T47D (cell line): Measurements from ENCODE around the gene NLK.
"Not testable (repeated sequence)": the region's sequence is repeated elsewhere in the genome, so short reads cannot be mapped to it uniquely, and the experiment has no call there.

Source experiments
- DNase-seq, 2 experiments: peaks; one replicate each; pipeline versions ENCODE4 v3.0.0 to v3.0.0-alpha.2; 2011 to 2012; ENCODE audit warnings: low read depth in 1 of 2, low spot score in 1 of 2
- JUND ChIP-seq: IDR thresholded peaks from 2 replicates; pipeline ENCODE4 v1.6.1; 2012; ENCODE audit warnings: low read depth
- in situ Hi-C: cut with HindIII; loops from 2 replicates; pipeline ENCODE4 v1.10.0; 2016; ENCODE audit warnings: low sequenced_read_pairs, low pct_unique_long_range_greater_than_20kb

NLK gene

GRCh38 chr17:28228986-28229729 is 186.7 kb downstream of the NLK start:
- no peak for DNase-seq
- TF ChIP-seq JUND = no peak
- in situ Hi-C loops = no loop called here

DNA sequence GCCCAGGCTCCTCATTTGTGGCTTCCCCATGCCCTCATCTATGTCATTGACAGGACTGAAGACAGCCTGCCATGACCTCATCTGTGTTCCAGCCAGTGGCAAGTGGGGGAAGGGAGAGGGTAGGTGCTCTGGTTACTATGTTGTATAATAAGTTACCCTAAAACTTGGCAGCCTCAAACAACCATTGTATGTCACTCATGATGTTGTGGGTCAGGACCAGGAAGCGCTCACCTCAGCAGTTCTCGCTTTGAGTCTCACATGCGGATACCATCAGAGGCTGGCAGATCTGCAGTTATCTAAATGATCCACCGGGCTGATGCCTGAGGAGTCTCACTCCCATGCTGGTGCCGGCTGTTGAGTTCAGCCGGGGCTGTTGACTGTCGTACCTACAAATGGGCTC is 187.5 kb downstream of the NLK start:
- no peak for DNase-seq
- in situ Hi-C loops = no loop called here
- no peak for TF ChIP-seq JUND

GRCh38 chr17:28230607-28231006 is 188.1 kb downstream of the NLK start:
- in situ Hi-C loops, DNase-seq: not testable (repeated sequence)

- in situ Hi-C loops, DNase-seq: not testable (repeated sequence)
Observed at GRCh38 chr17:28231624-28232023, 189.1 kb downstream of the NLK start.

GRCh38 chr17:28232966-28233870 is 190.7 kb downstream of the NLK start:
- in situ Hi-C loops = not testable (repeated sequence)
- DNase-seq = peak in 1 of 2 experiments; percentile 63

- DNase-seq = peak in 1 of 2 experiments; percentile 96
- in situ Hi-C loops = not testable (repeated sequence)
Observed at GRCh38 chr17:28233872-28234856, 191.7 kb downstream of the NLK start.

DNA sequence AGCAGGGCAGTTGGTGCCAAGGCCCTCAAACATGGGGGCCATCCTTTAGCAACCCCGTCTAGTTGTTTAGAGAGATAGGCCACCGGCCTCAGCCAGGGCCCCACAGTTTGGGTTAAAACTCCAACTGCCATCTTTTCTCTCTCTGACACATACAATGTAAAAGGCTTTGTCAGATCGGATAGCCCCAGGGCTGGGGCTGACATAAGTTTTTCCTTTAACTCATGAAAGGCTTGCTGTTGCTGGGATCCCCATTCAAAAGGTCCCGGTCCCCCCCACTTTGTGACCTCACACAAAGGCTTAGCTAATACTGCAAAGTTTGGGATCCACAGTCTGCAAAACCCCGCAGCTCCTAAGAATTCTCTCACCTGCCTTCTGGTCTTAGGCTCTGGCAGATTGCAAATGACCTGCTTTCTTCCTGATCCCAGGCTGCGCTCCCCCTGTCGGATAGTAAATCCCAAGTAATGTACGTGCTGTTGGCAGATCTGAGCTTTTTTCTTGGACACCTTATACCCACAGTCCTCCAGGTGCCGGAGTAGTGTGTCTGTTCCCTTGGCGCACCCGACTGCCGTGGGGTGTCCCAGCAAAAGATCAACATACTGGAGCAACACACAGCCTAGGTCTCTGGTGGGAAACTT is 192.7 kb downstream of the NLK start:
- DNase-seq = peak in 1 of 2 experiments; percentile 67
- in situ Hi-C loops = not testable (repeated sequence)

DNA sequence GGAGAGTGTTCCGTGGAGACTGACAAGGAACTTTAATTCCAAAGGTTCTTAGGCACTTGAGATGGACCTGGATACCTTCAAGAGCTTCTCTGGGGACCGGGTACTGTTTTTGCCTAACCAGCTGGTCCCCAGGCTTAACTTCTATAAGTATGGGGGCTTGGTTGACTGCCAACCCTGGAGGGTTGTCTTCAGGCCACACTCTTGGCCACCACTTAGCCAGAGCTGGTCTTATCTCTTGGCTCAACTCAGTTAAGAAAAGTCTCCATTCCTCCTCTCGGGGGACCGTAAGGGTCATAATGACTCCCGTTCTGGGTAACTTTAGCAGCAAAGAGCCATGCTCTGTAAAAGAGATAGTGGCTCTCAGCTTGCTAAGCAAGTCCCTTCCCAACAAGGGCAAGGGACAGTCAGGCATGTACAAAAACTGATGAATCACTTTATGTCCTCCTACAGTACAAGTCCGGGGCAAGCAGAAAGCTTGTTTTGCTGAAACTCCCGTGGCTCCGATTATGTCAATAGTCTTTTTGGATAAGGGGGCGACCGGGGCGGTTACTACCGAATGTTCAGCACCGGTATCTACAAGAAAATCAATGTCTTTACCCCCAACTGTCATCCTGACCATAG is 193.7 kb downstream of the NLK start:
- in situ Hi-C loops = not testable (repeated sequence)

DNA sequence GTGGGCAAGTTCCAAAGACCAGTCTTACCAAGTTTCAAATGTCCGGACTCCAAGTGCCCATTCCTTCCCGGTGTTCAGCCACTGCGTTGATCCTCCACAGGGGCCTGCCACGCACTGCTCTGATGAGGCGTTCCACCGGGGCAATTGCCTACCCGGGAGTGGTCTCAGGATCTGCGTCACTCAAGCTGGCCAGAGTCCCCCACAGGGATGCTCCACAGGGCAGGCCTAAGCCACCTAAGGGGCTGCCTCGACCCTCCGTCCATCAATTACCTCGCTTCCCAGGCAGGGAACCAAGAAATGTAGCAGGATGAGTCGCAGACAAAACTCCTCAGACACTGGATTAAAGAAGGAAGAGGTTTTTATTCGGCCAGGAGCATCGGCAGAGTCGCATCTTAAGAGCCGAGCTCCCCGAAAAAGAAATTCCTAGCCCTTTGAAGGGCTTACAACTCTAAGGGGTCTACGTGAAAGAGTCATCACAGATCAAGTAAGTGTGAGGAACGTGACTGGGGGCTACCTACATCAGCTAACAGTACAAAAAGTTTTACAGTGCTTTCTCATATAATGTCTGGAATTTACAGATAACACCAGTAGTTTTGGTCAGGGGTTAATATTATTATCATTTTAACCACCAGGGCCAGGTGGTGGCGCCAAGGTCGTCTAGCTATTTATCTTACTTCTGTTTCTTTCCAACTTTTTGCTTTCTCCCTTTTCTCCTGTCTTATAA is 196.2 kb downstream of the NLK start:
- in situ Hi-C loops, DNase-seq: not testable (repeated sequence)

More for the DNA sequence above, 193.7 kb downstream of the NLK start:
- not testable (repeated sequence) for DNase-seq

DNA sequence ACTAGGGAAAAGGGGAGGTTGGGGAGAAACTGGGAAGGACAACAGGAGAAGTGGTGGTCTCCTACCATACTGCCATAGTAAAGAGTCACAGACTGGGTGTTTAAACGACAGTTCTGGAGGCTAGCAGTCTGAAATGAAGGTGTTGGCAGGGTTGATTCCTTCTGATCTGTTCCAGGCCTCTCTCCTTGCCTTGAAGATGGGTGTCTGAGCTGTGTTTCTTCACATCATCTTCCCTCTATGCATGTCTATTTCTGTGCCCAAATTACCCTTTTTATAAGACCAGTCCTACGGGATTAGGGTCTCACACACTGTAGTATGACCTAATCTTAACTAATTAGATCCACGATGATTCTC is 196.8 kb downstream of the NLK start:
- in situ Hi-C loops = no loop called here
- no peak for DNase-seq
- TF ChIP-seq JUND = no peak

GRCh38 chr17:28240688-28241340 is 198.3 kb downstream of the NLK start:
- no peak for DNase-seq
- TF ChIP-seq JUND = no peak
- in situ Hi-C loops = no loop called here
